Parathyroid adenoma (tissue), 2 donors: ENCODE data around the gene PDE8B.

ENCODE experiments used
- H2AFZ ChIP-seq: fragments of 300-600 bp; sonication (generic); one replicate; pipeline ENCODE4 v1.7.0; 2017; ENCODE audit warnings: antibody characterized with exemption, mild to moderate bottlenecking
- H3K27ac ChIP-seq: fragments of 300-600 bp; sonication (generic); one replicate; pipeline ENCODE4 v1.7.0; 2017
- H3K27me3 ChIP-seq: fragments of 300-600 bp; sonication (generic); one replicate; pipeline ENCODE4 v1.7.0; 2017; ENCODE audit warnings: low read length; ENCODE audit not compliant: control insufficient read depth, insufficient read depth
- H3K36me3 ChIP-seq: fragments of 300-600 bp; sonication (generic); one replicate; pipeline ENCODE4 v1.7.0; 2017; ENCODE audit warnings: low read length; ENCODE audit not compliant: control insufficient read depth, insufficient read depth
- H3K4me1 ChIP-seq: fragments of 300-600 bp; sonication (generic); one replicate; pipeline ENCODE4 v1.7.0; 2017; ENCODE audit warnings: control low read depth
- H3K4me2 ChIP-seq: fragments of 300-600 bp; sonication (generic); one replicate; pipeline ENCODE4 v1.7.0; 2017; ENCODE audit warnings: low read length
- H3K4me3 ChIP-seq: fragments of 300-600 bp; sonication (generic); one replicate; pipeline ENCODE4 v1.7.0; 2017; ENCODE audit warnings: low read depth, low read length
- H3K79me2 ChIP-seq: fragments of 300-600 bp; sonication (generic); one replicate; pipeline ENCODE4 v1.7.0; 2017; ENCODE audit warnings: control low read depth
- H3K9ac ChIP-seq: fragments of 300-600 bp; sonication (generic); one replicate; pipeline ENCODE4 v1.7.0; 2017; ENCODE audit warnings: mild to moderate bottlenecking
- H3K9me3 ChIP-seq: fragments of 300-600 bp; sonication (generic); one replicate; pipeline ENCODE4 v1.7.0; 2017; ENCODE audit warnings: low read length; ENCODE audit not compliant: control insufficient read depth
- TF ChIP-seq, protein P1 (sequence below): fragments of 300-600 bp; sonication (generic); IDR thresholded peaks from one replicate; pipeline ENCODE4 v1.7.0; 2017; ENCODE audit warnings: antibody characterized with exemption, mild to moderate bottlenecking
- donor health status: primary hyperparathyroidism.

PDE8B gene

GRCh38 chr5:77285251-77285841 lies 74.9 kb downstream of the PDE8B start:
- H3K4me3 ChIP-seq: no peak overlapping the region
- no peaks in the 10 kb centered on the region for H3K36me3 ChIP-seq
- no peaks in the 10 kb centered on the region for H3K4me1 ChIP-seq
- no peaks in the 10 kb centered on the region for H3K27me3 ChIP-seq
- TF ChIP-seq, protein P1, sequence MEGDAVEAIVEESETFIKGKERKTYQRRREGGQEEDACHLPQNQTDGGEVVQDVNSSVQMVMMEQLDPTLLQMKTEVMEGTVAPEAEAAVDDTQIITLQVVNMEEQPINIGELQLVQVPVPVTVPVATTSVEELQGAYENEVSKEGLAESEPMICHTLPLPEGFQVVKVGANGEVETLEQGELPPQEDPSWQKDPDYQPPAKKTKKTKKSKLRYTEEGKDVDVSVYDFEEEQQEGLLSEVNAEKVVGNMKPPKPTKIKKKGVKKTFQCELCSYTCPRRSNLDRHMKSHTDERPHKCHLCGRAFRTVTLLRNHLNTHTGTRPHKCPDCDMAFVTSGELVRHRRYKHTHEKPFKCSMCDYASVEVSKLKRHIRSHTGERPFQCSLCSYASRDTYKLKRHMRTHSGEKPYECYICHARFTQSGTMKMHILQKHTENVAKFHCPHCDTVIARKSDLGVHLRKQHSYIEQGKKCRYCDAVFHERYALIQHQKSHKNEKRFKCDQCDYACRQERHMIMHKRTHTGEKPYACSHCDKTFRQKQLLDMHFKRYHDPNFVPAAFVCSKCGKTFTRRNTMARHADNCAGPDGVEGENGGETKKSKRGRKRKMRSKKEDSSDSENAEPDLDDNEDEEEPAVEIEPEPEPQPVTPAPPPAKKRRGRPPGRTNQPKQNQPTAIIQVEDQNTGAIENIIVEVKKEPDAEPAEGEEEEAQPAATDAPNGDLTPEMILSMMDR: no peak
- no peak overlapping the region for H3K4me2 ChIP-seq
- H2AFZ ChIP-seq: no peak overlapping the region
- no peak overlapping the region for H3K27ac ChIP-seq
- H3K9ac ChIP-seq: no peak overlapping the region
- no peaks in the 10 kb centered on the region for H3K79me2 ChIP-seq
- no peaks in the 10 kb centered on the region for H3K9me3 ChIP-seq

- no peak overlapping the region for H3K9ac ChIP-seq
- H2AFZ ChIP-seq: no peak overlapping the region
- H3K4me3 ChIP-seq: no peak overlapping the region
- no peaks in the 10 kb centered on the region for H3K4me1 ChIP-seq
- no peaks in the 10 kb centered on the region for H3K9me3 ChIP-seq
- H3K36me3 ChIP-seq: no peaks in the 10 kb centered on the region
- no peak overlapping the region for H3K4me2 ChIP-seq
- no peak overlapping the region for H3K27ac ChIP-seq
- H3K27me3 ChIP-seq: no peaks in the 10 kb centered on the region
- TF ChIP-seq, protein P1: no peak
- no peaks in the 10 kb centered on the region for H3K79me2 ChIP-seq
These were observed 81.7 kb downstream of the PDE8B start for GRCh38 chr5:77292026-77292757.

DNA sequence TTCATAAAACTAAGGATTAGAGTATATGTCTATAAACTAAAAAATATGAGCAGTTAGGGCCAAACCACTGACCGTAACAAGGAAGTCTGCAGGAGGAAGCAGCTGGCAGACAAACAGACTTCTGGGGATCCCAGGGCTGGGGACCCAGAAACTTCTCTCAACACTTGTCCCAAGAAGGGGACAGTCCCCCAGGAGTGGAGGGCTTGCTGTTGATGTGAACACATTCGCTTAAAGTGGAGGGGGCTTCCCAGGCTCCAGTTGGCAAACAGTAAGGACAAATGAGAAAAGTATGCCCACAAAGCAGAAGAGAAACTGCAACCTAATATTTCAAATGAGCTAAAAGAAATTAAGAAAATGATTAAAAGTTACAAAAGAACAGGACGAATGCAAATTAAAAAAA lies 83.7 kb downstream of the PDE8B start:
- no peak overlapping the region for H3K27ac ChIP-seq
- no peak overlapping the region for H3K9ac ChIP-seq
- no peaks in the 10 kb centered on the region for H3K79me2 ChIP-seq
- H3K4me3 ChIP-seq: no peak overlapping the region
- no peaks in the 10 kb centered on the region for H3K4me1 ChIP-seq
- TF ChIP-seq, protein P1: no peak
- no peak overlapping the region for H3K4me2 ChIP-seq
- no peak overlapping the region for H2AFZ ChIP-seq
- no peaks in the 10 kb centered on the region for H3K36me3 ChIP-seq
- H3K27me3 ChIP-seq: no peaks in the 10 kb centered on the region
- no peaks in the 10 kb centered on the region for H3K9me3 ChIP-seq

DNA sequence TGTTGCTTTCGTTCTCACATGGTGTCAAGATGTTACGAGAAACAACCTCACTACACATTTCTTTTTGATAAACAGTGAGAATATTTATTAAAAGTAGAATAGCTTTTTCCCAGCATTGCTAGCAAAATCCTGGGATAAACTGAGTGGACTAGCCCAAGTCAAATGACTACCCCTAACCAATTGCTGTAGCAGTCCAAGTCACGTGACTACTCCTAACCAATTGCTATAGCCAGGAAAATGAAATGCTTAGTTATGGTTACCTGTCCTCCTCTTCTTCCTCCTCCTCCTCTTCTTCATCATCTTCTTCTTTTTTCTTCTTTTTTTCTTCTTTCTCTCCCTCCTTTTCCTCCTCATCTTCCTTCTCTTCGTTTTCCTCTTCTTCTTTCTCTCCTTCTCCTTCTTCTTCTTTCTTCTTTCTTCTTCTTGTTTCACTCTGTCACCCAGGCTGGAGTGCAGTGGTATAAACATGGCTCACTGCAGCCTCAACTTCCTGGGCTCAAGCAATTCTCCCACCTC lies 85.4 kb downstream of the PDE8B start:
- no peaks in the 10 kb centered on the region for H3K79me2 ChIP-seq
- H3K4me1 ChIP-seq: peaks cover 2% of the 10 kb centered on the region
- H2AFZ ChIP-seq: no peak overlapping the region
- no peaks in the 10 kb centered on the region for H3K27me3 ChIP-seq
- H3K9ac ChIP-seq: no peak overlapping the region
- no peak overlapping the region for H3K27ac ChIP-seq
- no peak overlapping the region for H3K4me3 ChIP-seq
- no peaks in the 10 kb centered on the region for H3K36me3 ChIP-seq
- TF ChIP-seq, protein P1: no peak
- no peaks in the 10 kb centered on the region for H3K9me3 ChIP-seq
- H3K4me2 ChIP-seq: no peak overlapping the region
